Hypothalamus (tissue), 51 donors: ENCODE data around the gene DYNC1I1.

ENCODE experiments used
- DNase-seq, 51 donors: peaks; one replicate each; lab custom pipeline; 2025; lab: John Stamatoyannopoulos, UW

Gene DYNC1I1

DNA sequence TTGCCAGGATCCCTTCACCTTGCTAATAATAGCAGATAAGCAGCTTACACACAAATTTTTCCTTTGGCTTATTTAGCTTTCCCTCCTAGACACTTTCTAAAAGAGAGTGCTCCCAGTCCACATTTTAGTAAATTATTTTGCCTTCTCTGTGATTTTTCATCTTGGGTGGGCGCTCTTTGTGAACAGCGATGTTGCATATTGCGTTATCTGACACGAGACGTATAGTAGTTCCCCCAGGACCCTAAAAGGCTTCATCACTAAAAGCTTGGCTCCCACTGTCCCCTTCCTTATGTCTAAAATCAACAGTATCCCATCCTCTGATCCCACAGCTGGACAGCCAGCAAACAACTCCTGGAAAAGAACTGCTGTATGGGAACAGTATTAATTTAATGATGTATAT is 232.9 kb downstream of the DYNC1I1 start:
- DNase-seq = no peak

DNA sequence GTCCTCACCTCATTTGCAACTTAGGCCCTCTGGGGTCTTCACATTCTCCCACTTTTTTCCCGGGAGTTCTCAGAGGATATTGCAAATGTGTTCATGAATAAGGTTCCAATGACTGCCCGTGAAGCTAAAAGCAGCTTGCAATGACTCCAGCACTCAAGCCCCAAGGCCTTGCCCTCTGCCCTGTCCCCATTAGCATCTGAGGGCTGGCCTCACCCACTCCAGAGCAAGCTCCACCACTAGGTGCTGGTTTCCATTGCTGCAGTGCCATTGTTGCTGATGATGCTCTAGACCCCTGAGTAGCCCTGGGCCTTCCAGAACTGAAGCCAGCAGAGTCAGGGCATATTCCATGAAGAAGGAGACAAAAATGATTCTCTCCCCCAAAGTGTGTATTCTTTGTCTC is 236.8 kb downstream of the DYNC1I1 start:
- no peak for DNase-seq

GRCh38 chr7:96013836-96014235 is 241.5 kb downstream of the DYNC1I1 start:
- no peak for DNase-seq

- no peak for DNase-seq
Measured at GRCh38 chr7:96014617-96015016, 242.3 kb downstream of the DYNC1I1 start.

GRCh38 chr7:96016056-96016586 is 243.8 kb downstream of the DYNC1I1 start:
- no peak for DNase-seq

DNA sequence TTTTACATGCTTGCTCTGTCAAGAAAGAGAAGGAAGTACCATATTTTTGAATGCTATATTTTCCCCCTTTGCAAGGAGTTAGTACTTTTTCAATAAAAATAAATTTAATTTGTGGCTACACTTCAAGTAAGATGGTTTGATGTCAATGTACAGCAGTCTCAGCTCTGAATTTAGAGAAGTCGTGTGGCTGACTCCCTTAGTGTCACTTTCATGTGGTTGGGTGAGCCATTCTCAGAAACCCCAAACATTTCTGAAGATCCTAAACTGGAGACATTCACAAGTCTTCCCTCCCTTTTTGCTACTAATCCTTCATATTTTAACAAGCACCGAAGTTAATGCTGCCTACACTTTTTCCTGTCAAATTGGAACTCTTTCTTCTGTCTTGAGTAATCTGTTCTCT is 244.4 kb downstream of the DYNC1I1 start:
- no peak for DNase-seq

DNA sequence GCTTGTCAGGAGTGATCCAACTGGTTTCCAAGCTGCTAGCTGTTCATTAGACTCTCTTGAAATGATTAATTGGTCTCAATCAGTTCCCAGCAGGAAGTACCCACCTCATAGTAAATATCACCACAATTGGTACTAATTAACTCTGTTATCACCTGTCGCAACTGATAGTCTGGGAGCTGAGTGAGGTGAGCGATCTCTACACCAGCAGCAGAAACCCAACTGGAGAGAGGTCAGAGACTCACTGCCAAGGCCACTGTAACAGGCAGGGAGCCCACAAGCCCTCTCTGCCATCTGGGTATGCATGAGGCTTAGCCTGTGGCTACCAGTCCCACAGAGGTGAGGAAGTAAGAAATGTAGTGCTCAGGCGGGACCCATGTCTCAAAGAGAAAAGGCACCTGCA is 245.5 kb downstream of the DYNC1I1 start:
- DNase-seq = no peak

- DNase-seq = no peak
Measured at GRCh38 chr7:96021568-96021967, 249.2 kb downstream of the DYNC1I1 start.

GRCh38 chr7:96023387-96023786 is 251.0 kb downstream of the DYNC1I1 start:
- no peak for DNase-seq

GRCh38 chr7:96026010-96026409 is 253.7 kb downstream of the DYNC1I1 start:
- no peak for DNase-seq

- DNase-seq = peak in 1 of 51 donors; percentile 31
Measured at GRCh38 chr7:96026611-96027010, 254.3 kb downstream of the DYNC1I1 start.

GRCh38 chr7:96028729-96029128 is 256.4 kb downstream of the DYNC1I1 start:
- no peak for DNase-seq

- no peak for DNase-seq
Measured at GRCh38 chr7:96033009-96033598, 260.8 kb downstream of the DYNC1I1 start.

GRCh38 chr7:96034940-96035727 is 262.8 kb downstream of the DYNC1I1 start:
- DNase-seq = no peak

DNA sequence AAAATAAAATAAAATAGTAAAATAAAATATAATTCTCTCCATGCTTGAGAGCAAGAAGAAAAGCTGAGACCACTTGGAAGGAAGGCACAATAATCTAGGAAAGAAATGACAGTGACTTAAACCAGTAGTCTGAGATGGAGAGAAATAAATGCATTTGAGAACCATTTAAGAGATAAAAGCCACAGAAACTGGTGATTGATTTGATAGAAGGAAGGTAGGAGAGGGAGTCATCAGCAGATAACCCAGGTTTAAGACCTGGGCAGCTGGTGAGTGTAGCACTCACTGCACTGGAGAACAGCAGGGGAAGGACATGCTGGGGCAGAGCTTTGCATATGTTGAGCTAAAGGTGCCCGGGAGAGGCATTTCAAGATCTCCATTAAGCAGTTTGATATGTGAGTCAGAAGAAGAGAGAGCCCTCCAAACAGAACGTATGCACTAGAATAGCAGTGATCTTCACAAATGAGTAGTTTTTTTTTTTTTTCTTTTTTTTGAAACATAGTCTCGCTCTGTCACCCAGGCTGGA is 268.0 kb downstream of the DYNC1I1 start:
- no peak for DNase-seq

- DNase-seq = no peak
Measured at GRCh38 chr7:96041171-96041570, 268.8 kb downstream of the DYNC1I1 start.

DNA sequence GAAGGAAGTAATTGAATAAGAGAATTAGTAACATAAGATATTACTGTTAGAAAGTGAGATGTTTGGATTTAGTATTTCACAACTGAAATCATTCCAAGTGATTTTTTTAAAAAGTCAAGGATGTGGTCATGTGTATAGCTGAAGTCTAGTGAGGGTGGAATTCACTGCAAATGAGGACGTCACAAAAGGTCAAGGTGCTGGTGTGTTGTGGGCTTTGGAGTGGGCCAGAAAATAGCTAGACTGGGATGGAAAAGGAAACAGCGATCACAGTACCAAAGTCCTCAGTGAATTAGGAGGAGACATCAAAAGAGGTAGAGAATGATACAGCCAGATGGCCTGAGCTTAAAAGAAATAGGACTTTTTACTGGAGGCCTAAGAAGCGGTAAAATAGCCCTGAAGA is 272.8 kb downstream of the DYNC1I1 start:
- DNase-seq = no peak

GRCh38 chr7:96045919-96046318 is 273.6 kb downstream of the DYNC1I1 start:
- DNase-seq = no peak

DNA sequence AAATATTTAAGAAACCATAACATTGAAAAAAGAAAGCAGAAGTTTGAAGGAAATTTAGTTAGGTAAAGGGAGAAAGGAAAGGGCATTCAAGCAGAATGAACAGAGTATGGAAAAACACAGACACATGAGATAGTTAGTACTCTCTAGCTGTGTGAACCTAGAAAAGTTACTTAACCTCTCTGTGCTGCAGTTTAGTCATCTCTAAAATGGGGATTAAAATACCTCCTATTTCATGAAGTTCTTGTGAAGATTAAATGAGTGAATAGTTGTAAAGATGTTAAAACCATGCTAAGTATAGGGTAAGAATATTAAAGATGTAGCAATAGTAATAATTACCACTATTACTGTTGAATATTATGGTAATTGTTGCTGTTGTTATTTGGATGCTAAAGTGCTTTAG is 279.9 kb downstream of the DYNC1I1 start:
- no peak for DNase-seq

DNA sequence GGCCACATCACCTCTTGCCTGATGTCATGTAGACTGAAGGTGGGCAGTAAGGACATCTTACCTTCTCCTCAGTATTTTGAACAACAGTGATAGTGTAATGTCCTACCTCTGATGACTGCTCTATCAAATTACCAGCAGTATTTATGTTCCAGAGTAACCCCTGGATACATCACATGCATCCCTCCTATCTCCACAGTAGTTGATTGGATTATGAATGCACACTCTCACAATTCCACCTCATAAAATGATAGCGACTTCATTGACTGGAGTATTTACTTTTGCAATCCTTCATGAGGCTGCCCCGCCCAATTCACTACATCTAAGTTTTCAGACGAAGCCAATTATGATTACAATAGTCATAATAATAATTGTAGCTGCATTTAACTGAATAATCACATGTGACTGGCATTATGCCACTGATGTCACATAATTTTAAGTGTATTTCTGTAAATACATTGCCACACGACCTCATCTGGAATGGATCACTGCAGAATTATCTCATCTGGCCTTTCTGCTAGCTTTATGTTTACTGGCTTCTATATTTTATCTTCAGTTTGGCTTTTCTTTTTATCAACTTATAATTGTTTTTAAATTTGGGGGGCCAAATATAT is 280.6 kb downstream of the DYNC1I1 start:
- DNase-seq = no peak

GRCh38 chr7:96055717-96056116 is 283.4 kb downstream of the DYNC1I1 start:
- no peak for DNase-seq

DNA sequence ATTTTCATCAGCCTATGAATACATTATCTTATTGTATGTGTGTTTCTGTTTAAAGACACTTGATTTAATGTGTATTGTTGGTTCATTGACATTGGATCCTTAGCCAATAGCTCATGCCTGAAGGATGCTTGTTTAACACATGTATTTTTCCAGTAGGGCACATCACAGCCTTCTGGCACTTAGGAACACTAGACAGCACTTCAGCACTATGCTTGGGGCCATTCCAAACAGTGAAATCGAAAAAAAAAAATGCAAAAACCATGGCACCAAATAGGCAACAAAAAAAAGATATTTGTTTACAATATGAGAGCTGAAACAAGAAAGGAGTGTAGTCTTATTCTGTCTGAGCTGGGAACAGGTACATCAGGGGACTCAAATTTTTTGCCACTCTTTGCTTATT is 286.7 kb downstream of the DYNC1I1 start:
- DNase-seq = no peak
